GM18870 (cell line): ENCODE data around the gene ATP11A.
"Not testable (repeated sequence)": the region's sequence is repeated elsewhere in the genome, so short reads cannot be mapped to it uniquely, and the experiment has no call there.

Experiments used
- ATAC-seq: cut with Tn5 transposase; IDR thresholded peaks from one replicate; pipeline ENCODE4 v1.9.1; 2021; ENCODE audit warnings: moderate library complexity; ENCODE audit not compliant: unreplicated experiment

The ATP11A gene

DNA sequence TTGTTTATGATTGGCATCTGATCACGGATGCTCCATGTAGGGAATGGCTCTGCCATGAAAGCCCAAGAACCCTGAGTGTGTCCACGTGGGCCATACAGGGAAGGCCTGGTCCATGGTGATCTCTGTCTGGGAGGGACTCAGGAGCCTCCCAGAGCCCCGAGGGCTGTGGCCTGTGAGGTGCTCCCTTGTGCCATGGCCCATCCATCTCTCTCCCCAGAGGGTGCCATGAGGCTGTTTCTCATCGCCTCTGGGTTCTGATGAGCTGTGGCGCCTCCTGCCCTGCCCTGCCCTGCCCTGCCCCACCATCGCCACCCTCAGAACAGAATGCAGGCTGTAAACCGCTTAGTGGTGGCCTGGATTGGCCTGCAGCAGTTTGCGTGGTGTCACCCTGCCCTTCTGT is 83.1 kb downstream of the ATP11A start:
- ATAC-seq: no peak

DNA sequence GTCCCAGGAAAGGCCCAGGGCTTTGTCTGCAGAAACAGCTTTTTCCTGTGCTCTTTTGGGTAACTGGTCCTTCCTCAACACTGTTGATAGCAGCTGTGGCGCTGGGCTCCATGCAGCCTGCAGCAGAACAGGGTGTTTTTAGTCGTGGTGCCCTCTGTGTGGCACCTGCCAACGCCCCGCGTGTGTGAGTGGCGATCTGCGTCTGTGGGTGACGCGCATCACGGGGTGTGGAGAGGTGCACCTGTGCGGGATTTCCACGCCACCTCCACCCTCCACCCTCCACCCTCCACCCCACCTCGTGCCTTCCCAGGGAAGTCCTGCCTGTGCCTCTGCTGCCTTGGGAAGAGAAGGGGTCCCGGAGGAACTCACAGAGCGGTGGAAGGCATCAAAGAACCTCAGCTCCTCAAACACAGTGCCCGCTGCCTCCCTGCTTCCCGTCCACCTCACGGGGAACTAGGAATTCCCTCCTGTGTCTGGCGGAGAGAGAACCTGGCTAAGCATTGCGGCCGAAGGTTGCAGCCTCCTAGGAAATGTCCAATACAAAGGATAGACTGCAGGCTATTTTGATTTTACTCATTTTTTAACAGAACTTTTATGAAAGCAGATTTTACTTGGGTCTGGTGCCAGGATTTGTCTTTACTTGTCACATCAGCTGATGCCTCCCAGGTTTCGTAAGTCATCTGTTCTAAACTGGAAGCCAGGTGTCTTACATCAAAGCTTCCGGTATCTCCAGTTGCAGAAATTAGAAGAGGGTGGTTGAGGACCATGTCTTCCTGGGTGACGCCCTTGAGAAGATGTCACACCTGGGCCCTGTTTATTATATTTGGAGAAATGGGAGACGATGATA is 84.0 kb downstream of the ATP11A start:
- no peak for ATAC-seq

- ATAC-seq: no peak
Measured at GRCh38 chr13:112774448-112774792, 84.6 kb downstream of the ATP11A start.

- no peak for ATAC-seq
Measured at GRCh38 chr13:112774829-112775565, 85.2 kb downstream of the ATP11A start.

GRCh38 chr13:112775791-112776279 is 86.0 kb downstream of the ATP11A start:
- no peak for ATAC-seq

DNA sequence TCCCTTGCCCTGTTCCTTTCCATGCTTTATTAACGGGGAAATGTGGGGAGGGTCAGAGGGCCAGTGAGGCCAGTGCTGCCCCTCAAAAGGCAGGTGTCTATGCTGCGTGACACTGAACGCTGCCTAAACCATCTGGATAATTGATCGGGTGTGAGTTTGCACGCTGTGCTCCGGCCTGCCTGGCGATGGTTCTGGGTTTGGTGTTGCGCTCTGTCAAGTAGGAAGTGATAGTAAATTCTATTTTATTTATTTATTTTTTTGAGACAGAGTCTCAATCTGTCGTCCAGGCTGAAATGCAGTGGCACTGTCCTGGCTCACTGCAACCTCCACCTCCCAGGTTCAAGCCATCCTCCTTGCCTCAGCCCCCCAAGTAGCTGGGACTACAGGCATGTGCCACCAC is 86.5 kb downstream of the ATP11A start:
- no peak for ATAC-seq

GRCh38 chr13:112776971-112777370 is 87.1 kb downstream of the ATP11A start:
- ATAC-seq: no peak

DNA sequence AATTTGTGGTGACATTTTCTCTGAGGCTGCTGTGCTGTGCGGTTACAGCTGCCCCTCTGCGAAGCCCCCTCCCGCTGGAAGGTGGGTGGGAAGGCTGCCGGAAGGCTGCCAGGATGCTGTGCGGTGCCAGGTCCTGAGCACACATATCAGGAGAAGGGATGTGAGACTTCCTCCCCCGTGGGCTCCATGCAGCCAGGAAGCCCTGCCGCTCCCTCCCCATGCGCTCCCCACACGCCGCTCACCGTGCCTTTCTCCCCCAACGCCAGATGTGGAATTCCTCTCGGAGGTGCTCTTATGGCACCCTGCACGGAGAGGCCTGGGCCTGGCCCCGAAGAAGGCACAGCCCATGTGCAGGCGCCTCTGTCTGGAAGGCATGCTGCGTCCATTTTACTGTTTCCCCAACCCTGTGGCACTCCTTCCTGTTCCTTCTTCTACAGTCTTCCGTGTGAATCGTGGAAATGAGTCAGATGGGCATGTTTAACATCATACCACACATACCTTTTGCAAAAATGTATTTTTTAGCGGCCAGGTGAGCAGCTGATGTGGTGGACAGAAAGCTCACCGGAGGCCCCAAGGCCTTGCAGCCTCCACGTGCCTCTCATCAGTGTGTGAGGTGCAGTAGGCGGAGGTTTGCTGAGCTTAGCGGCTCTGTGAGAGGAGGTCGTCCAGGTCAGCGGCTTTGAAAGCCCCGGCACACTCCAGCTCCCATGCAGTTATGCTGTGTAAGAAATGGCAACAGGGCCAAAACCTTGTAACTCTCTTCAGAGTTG is 88.0 kb downstream of the ATP11A start:
- no peak for ATAC-seq

GRCh38 chr13:112779856-112780604 is 90.2 kb downstream of the ATP11A start:
- ATAC-seq: no peak

DNA sequence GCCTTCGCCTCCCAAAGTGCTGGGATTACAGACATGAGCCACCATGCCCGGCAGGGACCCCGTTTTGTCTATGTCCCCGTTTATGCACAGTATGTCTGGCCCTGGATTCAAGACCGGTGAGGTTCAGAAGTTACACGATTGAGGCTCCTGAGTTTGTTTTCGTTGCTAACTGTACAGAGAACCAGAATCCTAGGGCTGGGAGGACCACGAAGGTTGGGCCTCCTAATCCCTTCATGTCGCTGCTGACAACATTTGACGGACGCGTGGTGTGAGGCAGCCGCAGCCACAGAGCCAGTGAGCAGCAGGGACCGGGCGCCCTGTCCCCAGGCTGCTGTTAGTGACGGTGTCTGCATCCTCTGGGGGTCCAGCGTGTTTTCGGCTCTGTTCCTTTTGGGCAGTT is 91.4 kb downstream of the ATP11A start:
- no peak for ATAC-seq

DNA sequence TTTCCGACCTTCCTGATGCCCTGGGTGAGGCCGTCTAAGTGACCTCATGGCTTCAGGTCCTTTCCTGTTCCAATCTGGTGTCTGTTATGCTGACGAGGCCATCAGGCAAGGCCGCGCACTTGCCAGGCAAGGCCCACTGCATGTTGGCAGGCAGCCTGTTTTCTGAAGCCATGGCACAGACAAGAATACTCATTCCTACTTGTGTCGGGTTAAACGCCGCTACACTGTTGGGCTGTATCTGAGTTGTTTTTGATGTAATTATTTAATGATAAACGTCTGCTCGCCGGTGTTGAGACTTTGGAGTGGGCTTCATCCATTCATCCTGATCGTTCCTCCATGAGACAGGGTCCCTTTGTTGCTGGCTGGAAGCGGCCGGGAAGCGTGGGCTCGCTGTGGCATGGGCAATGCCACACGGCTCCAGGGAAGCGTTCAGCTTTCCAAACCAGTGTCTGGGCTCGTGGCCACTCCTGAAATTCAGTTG is 92.1 kb downstream of the ATP11A start:
- no peak for ATAC-seq

DNA sequence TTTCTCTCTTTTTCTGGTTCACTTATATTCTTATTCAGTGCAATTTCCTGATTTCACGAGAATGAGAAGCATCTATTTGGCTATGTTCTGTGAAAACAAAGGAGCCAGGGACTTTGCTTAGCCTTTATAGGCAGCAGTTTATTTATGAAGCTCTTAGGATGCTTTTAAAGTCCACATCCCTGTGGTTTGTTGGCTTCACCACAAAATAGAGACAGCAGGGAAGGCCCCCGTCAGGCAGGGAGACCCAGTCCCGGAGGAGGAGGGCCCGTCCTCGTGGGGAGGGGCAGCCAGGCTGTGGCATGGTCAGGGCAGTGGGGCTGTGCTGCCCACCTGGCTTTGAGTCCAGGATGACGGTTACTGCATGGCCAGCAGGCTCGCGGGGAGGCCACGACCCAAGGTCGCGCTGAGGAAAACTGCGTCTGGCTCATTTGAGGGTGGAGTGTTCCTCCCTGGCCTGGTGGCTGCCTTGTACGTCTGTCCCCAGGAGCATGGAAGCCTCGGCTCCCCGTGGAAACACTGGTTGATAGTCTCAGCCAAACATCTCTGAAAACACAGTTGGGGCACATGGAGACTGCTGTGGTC is 92.7 kb downstream of the ATP11A start:
- ATAC-seq: no peak

DNA sequence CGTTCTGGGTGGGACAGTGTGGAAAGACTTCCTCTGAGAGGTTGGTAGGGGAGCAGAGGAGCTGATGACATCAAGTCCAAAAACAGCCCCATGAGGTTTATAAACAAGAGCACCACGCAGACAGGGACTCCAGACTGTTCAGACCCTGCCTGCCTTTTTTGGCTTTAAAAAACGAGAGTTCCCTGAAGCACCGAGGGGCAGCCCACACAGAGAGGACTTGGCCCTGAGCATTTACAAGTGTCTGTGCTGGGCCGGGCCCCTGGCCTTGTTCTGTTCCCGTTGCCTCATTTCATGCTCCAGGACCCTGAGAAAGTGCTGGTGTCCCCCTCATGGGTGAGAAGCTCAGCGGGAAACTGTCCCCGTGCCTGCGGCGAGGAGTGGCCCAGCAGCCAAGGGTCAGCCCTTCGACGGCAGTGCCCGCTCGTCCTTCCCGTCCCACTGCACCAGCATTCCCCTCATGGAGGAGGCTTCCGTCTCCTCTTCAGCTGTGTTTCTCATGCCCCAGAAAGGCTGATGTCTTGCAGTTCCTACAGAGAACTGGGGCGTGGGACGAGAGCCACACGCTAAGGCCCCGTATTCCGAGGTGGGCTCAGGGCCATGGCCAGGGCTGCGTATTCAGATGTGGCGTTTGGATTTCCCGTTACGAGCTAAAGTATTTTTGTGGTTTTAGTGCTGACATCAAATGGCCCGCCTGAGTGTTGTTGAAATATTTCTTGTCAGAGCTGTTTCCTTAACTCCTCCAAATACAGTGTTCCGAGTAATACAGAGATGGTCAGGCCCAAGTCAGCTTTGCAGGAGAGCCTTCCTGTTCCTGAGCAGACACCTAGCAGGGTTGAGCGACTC is 93.5 kb downstream of the ATP11A start:
- no peak for ATAC-seq

DNA sequence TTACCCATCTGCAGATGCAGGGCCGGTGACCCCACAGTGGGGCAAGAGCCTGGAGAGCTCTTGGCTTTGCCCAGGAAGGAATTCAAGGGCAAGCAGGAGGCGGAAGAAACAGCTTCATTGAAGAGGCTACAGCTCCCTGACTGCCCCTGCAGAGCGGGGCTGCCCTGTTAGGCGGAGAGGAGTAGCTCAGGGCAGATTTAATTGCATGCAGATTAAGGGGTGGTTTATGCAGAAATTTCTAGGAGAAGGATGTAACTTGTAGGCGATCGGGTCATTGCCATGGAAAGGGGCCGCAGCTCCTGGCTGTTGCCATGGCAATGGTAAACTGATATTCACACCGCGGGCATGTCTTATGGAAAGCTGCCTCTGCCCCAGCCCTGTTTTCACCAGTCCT is 94.1 kb downstream of the ATP11A start:
- ATAC-seq: no peak

DNA sequence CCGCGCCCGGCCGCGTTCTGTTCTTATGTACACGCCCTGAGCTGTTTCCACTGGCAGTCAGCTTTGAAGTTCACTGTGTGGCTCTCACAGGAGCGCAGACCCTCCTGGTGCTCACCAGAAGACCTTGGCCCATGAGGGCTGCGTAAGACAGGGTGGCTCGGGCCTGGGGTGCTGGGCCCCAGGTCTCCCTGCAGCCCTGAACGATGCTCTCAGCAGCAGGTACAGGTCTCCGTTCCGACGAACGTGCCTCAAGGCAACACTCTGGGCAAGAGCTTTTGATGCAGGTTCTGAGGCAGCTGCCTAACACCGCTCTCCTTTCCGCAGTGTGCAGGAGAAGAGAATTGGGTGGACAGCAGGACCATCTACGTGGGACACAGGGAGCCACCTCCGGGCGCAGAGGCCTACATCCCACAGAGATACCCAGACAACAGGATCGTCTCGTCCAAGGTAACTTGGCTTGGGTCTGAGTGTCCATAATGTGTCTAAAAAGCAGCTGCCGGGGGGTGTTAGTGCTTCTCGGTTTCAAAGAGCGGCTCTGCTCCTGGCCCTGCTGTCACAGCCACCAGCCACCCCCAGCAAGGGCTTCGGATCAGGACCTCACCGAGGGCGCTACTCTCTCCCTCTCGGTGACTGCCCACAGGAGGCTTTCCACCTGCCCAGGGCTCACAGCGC is 95.1 kb downstream of the ATP11A start:
- ATAC-seq: no peak

DNA sequence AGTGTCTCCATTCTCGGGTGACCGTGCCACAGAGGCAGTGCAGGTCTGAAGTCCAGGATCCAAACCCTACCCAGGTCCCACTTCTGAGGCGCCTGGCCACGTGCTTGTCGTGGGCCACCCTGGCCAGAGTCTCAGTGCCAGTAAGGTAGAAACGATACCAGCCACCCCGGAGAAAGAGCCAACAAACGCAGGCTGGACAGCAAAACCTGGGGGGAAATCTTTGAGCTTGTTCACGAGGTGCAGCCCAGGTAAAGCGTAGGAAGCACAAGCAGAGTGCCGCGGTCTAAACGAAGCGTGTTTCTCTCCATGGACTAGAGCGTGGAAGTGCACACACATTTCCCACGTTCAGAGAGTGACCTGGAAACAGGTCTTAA is 95.6 kb downstream of the ATP11A start:
- ATAC-seq: no peak

DNA sequence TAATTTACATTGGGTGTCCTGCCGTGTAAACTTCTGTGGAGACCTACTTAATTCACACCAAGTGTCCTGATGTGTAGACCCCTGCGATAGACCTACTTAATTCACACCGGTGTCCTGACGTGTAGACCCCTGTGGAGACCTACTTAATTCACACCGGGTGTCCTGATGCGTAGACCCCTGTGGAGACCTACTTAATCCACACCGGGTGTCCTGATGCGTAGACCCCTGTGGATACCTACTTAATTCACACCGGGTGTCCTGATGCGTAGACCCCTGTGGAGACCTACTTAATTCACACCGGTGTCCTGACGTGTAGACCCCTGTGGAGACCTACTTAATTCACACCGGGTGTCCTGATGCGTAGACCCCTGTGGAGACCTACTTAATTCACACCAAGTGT is 97.0 kb downstream of the ATP11A start:
- ATAC-seq: not testable (repeated sequence)

DNA sequence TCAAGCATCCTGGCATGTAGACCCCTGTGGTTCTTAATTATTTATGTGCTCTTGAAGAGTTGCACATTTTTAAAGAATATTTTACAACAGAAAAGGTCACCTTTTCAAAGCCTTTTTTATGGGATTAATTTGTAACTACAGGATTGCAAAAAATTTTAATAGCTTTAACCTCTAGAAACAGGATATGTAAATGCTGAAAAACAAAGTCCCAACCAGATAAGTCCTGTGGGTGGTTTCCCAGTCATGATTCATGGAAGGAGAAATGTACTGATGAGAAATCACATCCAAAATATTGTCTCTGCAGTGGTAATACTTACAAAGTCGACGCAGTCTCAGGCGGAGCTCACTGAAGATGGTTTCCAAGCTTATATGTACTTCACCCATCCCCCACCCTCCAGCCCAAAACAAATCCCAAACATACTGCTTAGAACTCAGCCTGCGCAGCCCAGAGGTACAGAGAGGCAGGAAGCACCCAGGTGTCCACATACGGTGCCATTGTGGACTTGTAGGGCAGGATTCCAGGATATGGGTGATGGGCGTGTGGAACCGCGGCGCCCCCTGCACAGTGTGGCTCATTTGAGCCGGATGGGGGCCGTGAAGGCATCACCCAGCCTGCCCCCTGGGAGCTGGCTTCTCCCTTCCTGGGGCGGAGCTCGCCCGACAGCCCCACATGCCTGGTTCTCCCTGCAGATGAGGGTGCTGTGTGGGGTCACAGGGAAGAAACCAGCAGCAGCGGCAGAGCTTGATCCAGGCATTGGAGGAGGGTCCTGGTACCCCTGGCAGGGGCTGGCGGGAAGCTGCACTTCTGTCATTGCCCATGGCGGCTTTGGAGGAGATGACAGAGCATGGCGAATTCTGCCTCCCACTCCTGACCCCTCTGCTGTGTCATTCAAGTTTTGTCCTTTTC is 101.2 kb downstream of the ATP11A start:
- ATAC-seq: no peak
